ENCODE measurements around the gene UBA52.

- TF ChIP-seq, protein P1, sequence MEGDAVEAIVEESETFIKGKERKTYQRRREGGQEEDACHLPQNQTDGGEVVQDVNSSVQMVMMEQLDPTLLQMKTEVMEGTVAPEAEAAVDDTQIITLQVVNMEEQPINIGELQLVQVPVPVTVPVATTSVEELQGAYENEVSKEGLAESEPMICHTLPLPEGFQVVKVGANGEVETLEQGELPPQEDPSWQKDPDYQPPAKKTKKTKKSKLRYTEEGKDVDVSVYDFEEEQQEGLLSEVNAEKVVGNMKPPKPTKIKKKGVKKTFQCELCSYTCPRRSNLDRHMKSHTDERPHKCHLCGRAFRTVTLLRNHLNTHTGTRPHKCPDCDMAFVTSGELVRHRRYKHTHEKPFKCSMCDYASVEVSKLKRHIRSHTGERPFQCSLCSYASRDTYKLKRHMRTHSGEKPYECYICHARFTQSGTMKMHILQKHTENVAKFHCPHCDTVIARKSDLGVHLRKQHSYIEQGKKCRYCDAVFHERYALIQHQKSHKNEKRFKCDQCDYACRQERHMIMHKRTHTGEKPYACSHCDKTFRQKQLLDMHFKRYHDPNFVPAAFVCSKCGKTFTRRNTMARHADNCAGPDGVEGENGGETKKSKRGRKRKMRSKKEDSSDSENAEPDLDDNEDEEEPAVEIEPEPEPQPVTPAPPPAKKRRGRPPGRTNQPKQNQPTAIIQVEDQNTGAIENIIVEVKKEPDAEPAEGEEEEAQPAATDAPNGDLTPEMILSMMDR (IDR thresholded peaks at IDR 0.05): no peak
- no peak for TF ChIP-seq POLR2A (IDR thresholded peaks at IDR 0.05)
These were observed 16.4 kb downstream of the UBA52 start for GRCh38 chr19:18587962-18588610.

Measured in breast epithelium (tissue), 3 donors.